ENCODE results near the gene SARDH.
A peak's percentile ranks its signal among the peaks of the same experiment; 100 is the strongest.

SARDH gene

DNA sequence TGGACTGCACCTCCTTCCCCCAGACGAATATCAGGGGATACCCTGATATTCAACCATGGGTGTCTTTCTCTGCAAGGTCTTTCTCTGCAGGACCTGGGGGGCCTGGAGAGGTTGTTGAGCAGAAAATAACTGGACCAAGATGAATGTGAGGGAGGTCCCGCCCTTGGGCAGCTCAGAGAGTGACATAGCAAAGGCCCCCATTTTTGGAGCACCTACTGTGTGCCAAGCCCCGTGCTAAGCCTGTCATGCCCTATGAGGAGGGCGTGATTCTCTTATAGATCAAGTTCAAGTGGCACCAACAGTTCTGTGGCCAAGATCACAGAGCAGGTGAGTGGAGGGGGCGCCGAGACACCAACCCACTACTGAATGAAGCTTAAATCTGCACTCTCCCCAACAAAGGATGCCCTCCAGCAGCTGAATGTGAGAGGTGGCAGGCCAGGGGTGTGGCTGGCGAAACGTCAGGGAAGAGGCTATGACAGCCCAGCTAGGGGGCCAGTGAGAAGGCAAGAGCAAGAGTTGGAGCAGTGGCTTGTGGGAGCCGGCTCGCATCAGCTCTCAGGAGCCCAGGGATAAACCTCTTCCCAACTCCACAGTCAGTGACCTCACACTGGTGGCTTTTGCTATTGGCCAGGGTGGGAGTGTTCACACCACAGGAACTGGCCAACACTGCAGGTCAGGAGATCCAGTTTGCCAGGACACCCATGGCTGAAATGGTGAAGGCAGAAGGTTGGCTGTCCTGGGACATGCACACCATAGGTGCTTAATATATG, 5.3 kb downstream of the SARDH start:
- DNase-seq = no peak

DNA sequence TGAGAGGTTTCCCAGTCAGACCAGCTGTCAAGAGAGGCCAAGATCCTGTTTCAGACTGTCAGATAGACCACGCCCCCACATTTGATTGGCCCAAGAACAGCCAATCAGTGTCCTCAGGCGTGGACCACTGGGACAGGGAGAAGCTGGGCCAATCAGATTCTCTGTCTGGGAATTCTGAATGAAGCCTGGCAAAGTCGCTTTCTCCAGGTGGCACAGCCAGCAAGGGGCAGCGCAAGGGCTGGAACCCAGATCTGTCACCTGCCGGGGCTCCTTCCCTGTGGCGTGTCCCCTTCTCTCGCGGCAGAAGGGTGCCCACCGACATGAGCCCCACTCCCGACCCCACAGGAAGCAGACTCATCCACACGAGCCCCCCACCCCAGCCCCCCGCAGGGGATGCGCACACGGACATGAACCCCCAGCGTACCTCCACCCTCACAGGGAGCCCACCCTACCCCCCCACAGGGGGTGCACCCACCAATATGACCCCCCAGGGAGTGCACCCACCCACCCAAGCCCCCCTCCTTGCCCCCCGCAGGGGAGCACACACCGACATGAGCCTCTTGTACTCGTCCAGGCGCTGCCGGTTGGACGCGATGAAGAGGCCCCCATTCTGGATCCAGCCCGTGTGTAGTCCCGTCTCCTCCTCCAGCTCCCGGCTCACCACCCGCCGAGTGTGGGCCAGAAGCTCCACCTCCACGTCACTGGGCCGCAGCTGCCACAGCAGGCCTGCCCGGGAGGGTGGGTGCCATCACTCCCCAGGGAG, 6.1 kb downstream of the SARDH start:
- no peak for DNase-seq

DNA sequence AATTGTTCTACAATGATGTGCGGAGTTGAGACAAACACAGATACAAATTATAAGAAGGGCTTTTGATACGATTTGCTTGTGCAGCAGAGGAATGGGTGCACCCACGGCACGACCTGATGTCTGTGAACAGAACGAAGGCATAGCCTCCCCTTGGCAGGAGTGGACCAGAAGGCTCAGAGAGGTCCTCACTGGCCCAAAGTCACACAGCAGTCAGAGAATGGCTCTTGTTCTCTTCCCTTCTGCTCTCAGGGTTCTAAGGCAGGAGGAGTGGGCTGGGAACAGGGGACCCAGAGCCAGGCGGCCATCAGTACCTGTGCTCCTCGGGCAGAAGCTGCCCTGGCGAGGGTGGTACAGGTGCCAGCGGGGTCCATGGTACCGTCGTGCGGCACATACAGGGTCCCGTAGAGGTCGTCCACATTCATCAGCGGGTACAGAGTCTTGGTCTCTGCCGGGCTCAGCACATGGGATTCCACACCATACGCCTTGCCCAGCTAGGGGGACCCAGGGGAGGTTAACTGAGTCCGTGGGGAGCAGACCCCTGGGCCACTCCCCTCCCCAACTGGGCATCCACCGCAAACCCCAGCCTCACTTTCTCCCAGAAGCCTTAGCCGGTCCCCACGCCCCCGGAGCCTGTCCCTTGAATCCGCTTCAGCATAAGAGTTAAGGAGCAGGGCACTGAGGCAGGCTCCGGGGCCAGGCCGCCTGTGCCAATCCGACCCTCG, 7.0 kb downstream of the SARDH start:
- no peak for DNase-seq

DNA sequence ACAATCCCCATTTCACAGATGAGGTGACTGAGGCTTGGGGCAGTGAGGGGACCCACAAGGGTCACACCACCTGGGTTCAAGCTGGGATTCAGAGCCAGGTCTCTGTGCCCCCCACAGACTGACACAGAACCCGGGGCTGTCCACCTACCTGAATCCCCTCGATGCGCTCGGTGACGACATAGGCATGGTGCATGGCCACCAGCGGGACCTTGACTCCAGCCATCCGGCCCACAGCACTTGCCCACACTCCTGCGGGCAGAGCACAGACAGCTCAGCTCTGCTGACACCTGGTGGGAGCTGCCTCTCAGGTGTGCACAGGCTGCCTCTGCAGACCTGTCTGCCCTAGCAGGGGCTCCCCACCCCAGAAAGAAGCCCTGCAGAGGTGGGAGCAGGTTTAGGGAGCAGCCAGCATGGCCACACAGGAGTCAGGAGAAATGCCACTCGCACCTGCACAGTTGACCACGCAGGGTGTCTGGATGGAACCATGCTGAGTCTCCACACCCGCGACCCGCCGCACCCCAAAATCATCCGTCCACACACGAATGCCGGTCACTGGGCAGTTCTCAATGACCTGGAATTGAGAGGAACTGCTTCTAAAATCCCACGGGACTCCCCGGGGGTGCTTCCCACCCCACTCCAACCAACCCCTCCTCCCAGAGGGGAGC, 8.4 kb downstream of the SARDH start:
- no peak for DNase-seq

DNA sequence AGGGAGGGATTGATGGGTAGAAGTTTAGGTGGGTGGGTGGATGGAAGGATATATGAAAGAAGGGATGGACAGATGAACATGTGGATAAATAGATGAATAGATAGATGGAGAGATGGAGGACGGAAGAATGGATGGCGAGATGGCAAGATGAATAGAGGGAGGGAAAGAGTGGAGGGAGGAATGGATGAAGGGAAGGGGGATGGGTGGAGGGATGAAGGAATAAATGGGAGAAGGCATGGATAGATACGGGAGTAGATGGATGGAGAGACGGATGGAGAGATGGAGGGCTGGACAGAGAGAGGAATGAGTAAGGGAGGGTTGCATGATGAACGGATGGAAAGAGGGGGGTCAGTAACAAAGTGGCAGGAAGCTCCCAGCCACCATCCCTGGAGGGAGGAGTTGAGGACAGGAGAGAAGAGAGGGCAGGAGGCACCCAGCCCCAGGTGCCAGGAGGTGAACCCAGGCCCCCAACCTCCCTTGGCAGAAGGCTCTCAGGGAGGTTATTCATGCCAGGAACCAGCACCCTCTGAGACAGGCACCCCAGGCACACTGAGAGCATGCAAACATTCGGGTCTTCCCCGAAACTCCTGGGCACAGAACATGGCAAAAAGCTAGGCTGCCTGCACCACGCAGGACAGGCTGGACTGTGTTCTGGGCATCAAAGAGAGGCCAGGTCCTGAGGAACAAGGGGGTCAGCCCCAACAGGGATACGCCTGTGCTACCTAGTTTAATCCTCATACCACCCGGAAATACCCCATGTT, 9.1 kb downstream of the SARDH start:
- DNase-seq = no peak

DNA sequence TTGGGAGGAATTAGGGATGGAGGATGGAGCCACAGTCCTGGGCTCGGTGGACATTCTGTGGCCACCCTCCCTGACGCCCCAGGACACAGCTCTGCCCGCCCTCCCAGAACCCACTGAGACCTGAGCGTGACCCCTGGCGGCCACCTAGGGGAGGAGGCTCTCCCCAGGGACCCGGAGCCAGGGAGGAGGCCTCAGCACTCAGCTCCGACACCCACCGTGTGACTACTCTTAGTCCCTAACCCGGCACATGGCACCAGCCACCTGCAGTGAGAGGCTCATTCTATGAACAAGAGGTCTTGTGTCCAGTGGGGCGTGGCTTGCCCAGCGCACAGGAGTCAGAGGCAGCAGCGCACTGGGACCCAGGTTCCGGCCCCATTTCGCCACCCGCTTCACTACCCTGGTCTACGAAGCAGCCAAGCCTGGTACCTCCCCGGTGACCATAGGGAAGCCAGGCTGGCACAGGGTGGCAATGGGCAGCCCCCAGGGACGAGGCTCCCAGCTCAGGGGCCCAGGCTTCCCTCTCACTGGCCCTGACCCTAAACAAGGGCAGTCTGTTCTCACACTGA, 10.2 kb downstream of the SARDH start:
- DNase-seq = no peak

DNA sequence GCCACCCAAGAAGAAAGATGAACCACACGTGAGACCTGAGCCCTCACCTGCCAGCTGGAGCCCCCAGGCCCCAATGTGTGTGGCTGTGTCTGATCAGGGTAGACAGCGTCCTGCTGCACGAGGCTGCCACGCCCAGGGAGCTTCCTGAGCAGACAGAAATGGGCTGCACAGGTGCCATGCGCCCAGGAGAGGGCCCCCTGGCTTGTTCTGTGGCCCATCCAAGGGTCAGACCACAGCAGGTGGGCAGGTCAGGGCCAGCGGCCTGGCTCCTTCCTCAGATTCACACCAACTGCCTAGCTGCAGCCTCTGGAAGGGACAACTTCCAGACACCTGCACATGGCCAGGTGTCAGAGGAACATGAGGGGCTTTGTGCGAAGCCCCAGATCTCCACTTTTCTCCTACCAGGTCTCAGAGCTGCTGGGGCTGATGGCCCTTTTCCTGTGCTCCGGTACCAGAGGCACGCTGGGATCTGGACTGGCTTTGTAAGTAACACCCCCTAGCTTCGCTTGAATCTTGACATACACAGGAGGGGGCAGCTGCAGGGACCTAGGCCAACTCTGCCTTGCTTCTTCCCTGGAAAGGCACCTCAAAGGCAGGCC, 10.8 kb downstream of the SARDH start:
- DNase-seq = no peak

DNA sequence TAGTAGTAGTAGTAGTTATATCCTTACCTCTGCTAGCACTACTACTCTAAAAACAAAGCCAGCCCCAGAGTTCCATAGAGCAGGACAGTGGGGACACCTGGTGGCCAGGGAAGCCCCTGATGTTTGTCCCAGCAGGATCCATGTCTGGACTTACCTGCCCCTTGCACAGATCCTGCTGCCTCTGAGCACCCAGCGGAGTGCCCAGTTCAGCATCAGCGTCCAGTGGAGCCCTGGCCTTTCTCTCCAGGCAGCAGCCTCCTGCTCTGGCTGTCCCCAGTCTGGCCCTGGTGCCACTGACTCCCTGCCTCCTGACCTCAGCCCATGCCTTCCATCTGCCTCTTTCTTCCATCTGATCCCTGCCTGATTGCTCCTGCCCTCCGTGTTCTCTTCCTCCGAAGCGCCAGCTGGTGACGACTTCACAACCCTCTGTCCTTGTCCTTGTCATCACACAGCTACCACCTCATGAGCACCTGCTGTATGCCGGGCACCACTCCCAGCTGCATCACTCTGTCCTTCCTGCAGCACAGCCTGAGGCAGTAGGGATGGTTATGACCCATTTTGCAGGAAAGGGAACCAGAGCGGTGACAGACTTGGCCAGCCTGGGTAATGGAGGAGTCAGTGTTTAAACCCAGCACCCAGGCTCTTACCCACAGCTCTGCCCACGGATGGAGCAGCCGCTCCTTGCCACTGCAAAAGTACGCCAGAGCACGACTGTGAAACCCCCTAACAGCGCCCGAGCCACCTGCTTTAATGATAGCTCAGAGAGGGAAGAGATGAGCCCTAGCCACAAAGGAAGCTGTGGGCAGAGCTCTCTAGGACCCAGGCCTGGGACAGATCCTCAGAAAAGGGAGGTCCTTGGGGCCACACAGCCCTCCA, 11.5 kb downstream of the SARDH start:
- DNase-seq = peak; percentile 65

DNA sequence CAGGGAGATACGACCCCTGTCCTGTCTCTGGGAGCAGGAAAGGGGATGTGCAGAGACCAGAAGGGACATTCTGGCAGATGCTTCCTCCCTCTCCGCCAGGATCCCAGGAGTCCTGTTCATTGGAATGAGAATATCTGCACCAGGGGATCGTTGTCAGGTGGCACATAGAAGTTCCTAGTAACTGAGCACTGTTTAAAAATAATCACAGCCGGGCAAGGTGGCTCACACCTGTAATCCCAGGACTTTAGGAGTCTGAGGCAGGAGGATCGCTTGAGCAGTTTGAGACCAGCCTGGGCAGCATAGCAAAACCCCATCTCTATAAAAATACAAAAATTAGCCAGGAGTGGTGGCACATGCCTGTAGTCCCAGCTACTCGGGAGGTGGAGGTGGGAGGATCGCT, 12.3 kb downstream of the SARDH start:
- DNase-seq = no peak

DNA sequence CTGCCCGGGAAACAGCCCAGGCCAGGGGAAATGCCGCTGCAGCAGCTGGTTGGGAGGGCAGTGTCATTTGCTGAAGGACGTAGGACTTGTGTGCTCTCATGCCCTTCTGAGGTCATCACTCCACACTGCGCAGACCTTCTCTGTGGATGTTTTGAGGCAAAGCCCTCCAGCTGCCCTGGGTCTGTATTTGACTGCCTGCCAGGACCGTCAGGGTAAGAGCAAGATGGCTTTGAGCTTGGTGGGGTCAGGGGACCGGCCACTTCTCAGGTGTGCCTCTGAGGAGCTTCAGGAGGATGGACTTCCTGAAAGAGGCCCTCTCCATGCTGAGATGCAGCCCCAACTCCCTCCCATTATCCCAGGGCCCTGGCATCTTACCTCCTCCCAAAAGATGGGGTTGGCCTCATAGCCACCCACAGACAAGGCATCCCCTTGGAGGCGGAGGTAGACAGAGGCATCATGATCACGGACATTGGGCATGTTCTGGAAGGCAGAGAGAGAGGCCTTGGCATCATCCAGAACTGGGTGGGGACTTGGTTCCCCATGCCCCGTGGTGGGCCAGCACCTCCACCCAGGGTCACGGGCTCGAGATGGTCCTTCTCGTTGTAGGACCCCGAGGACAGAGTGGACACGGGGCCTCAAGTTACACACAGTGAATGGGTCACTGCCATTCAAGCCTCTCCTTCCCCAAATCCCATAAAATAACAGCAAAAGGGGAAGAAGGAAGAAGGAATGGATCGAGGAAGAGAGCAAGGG, 19.4 kb downstream of the SARDH start:
- no peak for DNase-seq

DNA sequence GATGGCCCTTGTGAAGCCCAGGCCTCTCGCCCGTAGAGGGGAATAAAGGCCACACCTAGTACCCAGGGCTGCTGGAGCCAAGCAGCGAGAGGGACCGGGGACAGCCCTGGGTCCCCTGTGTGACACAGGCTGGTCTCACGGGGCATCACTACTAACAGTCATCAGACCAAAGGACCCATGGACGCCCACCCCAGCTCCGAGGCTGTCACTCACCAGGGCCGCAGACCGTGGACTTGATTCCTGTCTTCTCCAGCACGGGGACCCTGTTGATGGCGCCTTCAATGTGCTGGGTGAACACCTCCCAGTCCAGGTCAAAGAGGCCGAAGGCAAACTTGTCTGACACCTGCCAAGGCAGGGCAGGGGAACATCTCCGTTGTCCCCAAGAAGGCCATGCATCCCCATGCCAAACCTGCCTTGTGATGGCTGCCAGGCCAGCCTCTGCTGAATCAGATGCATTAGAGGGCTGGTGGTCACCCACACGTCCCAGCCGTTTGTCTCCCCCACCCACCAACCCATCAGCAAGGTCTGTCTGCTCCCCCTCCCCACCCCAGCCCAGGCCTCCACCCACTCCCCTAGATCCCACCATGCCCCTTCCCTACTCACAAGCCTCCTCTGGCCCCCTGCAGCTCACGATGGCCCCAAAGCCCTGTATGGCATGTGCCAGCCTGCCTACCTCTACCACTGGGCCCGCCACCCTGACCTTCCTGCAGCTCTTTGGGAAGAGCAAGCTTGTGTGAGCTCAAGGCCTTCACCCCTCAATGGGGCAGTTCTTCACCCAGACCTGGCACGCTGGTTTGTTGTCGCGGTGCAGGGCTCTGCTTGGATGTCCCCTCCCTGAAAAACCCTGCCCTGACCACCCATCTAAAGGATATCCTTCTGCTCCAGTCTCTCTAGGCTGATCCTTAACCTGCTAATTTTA, 20.8 kb downstream of the SARDH start:
- DNase-seq = no peak

DNA sequence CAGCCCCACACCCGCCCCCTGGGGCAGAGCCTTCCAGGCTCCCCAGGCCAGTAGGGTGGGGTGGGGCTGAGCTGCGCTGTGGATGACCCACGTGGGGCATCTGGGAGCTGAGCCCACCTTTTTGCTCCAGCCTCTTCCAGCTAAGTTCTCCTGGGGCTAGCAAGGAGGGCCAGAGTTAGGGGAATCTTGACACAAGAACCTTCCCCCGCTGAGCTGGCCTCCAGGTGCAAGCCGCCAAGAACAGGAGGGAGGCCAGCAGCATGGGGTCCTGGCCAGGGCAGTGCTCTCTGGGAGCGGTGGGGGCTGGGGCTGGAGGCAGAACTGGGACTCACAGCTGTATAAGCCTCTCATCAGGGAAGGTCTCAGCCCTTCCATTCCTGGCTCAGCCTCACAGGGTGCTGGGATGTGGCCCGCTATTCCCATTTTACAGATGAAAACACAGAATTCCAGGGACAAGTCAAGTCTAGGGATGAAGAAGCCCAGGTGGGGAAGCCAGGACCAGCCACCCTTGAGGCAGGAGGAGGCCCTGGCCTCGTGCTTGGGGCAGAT, 21.5 kb downstream of the SARDH start:
- no peak for DNase-seq

DNA sequence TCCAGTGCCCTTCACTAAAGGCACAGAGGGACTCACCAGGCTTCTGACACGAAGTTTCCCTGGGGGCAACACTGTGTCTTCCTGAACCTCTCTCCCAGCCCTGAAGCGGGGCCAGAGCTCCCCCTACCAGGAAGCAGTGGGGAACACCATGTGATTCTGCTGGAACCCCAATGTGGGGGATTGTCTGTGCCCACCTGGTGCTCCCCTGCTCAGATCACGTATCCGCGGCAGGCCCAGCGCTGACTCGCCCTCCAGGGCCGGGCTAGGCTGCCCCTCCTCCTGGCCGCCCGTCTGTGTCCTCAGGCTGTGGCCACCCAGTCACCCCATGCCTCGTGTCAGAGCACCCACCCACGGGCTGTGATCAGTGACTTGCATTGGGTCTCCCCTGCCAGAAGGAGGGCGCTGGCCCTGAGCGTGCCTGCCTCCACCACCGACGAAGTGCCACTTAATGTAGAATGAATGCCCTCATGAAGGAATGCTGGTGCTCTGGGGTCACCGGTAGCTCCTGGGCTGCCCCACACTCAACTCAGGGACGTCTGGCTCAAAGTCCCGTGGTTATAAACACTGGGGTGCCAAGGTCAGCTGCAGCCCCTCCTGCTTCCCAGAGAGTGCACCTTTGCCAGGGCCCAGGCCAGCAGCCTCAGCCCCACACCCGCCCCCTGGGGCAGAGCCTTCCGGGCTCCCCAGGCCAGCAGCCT, 22.1 kb downstream of the SARDH start:
- DNase-seq = peak; percentile 30

DNA sequence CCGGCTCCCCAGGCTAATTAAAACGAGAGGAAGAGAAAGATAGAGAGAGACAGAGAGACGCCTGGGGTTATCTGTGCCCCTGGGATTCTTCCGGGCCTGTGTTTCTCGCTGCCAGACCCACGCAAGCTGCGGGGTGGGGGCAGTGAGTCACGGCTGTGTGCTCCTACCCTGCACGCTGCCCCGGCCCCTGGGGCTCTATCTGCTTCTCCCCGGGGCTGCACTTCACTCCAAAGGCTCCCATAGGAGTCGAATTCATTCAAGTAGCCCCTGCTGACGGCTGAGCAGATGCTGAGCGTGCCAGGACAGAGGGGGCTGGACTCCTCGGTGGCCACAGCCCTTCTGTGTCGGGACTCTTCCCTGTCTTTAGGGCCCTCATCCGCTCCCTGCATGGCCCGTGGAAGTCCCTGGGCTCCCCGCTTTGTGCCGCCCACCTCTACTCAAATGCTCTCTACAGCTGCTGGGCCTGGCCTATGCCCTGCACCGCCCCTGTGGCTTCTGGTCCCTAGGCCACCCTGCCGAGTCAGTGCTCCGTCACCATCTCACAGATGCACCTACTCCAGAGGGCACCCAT, 22.8 kb downstream of the SARDH start:
- no peak for DNase-seq

DNA sequence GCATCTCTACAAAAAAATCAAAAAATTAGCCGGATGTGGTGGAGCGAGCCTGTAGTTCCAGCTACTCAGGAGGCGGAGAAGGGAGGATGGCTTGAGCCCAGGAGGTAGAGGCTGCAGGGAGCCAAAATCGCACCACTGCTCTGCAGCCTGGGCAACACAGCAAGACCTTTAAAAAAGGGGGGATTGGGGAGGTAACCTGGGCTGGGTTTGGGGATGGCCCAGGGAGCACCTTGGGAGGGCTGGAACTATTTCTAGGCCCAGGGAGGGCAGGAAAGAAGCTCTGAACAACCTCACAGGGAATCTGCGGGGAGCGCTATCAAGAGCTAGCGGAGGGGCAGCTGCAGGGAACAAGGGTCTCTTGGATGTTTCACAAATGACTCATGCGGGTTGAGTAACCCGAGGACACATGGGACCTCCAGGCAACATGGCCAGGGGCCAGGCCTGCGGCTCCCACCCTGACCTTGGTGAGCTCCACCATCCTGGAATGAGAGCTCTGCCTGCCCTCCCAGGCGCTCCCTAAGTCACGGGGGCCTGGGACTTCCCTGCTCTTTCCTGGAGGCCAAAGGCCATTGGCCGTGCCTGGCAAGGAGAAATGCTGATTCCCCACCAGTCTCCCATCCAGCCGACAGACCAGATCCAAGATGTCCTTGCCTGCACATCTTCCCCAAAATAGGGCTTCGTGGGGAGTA, 23.4 kb downstream of the SARDH start:
- no peak for DNase-seq

DNA sequence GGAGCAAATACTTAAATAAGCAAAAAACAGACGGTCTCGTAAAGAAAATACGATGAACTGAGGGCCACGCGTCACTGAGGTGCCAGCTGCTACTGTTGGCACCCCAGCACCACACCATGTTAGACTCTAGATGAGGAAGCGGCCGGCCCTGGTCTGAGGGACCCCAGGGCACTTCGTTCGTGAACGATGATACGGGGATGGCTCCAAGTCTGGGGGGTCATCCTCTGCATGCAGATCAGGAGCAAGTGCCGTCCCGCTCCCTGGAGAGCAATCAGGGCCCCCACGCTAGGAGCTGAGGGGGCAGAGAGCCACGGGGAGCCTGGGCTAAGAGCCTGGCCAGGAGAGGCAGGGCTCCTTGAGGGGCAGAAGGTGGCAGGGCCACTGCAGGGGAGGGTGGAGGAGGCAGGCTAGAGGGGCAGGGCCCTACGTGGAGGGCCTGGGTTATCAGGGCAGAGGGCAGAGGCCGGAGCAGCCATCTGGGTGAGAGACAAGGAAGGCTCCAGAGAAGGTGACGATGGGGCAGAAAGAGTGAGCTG, 24.1 kb downstream of the SARDH start:
- no peak for DNase-seq

All from CD4-positive, alpha-beta T cell treated with Interleukin-12 subunit alpha and Interleukin-12 subunit beta, for 1 hour (primary cell).